Activated CD4-positive, alpha-beta T cell treated with anti-CD3 and anti-CD28 coated beads for 1 hour (primary cell): ENCODE results near the gene JMJD1C.
A peak's percentile ranks its signal among the peaks of the same experiment; 100 is the strongest.
"Not testable (repeated sequence)": the region's sequence is repeated elsewhere in the genome, so short reads cannot be mapped to it uniquely, and the experiment has no call there.

Experiments used
- DNase-seq: peaks from one replicate; pipeline ENCODE4 v3.0.0-alpha.2; 2020

JMJD1C gene

GRCh38 chr10:63157845-63158624, 307.7 kb downstream of the JMJD1C start:
- DNase-seq: no peak

DNA sequence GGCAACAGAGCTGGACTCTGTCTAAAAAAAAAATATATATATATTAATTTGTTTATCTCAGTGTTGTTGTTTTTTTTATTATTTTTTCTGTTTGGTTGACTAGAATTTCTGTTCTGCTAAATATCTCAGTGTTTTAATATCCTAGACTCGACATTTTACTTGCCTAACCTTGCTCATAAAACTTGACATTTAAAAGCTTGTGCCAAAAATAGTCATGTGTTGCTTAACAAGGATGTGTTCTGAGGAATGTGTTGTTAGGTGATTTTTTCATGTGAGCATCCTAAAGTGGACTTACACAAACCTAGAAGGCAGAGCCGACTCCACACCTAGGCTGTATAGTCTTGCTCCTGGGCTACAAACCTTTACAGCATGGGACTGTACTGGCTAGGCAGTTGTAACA, 309.5 kb downstream of the JMJD1C start:
- DNase-seq: no peak

DNA sequence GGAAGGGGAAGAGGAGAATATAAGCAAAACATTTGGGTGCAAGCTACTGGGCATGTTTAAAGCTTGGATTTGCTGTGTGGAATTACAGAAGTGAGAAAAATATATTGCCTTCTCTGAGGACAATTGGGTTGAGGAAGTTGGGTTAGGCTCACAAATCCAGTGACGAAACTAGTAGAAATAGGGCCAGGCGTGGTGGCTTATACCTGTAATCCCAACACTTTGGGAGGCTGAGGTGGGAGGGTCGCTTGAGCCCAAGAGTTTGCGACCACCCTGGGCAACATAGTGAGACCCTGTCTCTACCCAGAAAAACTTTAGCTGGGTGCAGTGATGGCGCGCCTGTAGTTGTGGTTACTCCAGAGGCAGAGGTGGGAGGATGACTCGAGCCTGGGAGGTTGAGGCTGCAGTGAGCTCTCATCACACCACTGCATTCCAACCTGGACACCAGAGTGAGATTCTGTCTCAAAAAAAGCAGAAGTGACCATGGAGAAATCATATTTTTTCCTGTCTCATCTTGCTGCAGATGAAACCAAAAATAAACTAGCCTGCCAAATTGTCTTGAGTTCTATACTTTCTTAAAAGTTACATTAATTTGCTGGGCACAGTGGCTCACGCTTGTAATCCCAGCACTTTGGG, 310.3 kb downstream of the JMJD1C start:
- DNase-seq: no peak

DNA sequence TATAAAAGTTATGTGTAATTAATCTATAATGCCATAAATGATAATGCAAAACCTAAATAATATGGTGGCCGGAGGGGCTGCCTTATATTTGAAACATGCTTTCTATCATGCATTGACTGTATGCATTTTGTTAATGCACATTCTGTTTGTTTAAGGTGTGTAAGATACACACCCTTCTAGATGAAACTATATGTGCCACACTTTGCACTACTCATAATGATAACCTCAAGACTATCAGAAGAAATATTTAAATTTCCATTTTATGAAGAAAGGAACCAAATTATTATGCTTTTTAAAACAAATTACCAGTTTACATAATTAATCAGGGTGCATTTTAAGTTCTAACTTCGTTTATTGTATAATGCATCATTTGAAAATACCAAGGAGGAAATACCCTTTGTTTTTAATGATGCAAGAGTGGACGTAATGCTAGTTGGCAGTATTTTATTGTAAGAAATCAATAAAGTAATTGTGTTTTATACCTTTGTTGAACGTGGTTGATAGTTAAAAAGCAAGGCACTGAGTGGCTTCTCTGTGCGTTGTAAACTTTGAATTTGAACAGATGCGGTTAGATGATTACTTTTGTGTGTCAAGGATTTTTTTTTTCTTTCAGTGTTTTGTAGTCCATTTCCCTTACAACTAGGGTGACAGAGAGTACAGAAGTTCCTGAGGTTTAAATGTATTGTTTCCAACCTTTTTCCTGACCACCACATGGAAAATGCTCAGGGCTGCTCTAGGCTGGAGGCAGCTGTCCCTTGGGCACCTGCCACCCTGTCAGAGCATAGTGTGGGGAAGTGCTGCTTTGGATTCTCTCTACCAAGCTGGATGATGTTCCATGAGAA, 311.0 kb downstream of the JMJD1C start:
- no peak for DNase-seq

DNA sequence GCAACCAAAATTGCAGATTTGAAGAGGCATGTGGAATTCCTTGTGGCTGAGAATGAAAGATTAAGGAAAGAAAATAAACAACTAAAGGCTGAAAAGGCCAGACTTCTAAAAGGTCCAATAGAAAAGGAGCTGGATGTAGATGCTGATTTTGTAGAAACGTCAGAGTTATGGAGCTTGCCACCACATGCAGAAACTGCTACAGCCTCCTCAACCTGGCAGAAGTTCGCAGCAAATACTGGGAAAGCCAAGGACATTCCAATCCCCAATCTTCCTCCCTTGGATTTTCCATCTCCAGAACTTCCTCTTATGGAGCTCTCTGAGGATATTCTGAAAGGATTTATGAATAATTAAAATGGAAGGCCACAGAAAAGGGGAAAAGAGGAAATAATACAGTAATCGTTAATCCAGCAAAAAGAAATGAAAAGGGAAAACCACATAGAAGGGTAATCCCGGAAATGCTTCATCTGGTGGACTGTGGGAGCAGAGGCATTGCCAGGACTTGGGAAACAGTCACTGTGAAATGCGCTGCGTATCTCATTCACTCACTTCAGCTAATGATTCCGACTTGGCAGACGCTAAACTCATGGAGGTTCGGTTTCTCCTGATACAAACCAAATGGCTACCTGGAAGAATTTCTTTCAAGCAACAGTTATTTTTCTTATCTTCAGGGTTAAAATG, 311.8 kb downstream of the JMJD1C start:
- DNase-seq: not testable (repeated sequence)

DNA sequence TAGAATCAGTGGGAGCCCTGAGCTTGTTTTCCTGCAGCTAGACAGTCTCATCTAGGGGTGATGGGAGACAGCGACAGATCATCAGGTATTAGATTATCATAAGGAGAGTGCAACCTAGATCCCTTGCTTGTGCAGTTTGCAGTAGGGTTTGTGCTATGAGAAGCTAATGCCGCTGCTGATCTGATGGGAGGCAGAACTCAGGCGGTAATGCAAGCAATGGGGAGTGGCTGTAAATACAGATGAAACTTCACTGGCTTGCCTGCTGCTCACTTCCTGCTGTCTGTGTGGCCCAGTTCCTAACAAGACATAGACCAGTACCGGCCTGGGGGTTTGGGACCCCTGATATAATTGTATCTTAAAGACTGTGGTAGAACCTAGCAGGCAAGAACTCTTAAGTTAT, 315.0 kb downstream of the JMJD1C start:
- DNase-seq: no peak

DNA sequence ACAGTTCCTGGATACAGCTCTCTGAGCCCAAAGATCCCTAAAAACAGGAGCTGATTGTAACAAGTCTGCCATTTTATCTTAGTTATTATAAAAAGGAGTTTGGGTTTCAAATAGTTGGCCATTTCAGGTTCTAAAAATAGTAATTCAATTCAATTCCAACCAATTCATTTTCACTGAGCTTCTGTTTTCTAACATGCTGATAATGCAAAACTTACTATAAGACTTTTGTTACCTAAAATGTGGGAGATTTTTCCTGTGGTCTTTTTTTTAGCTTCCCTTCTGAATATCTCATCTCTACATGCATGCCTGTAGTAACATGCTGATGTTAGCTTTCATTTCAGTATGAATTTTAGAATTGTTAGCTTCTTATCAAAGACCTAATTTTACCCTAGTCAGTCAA, 319.3 kb downstream of the JMJD1C start:
- DNase-seq: no peak

- no peak for DNase-seq
Observed at GRCh38 chr10:63145782-63146181, 320.0 kb downstream of the JMJD1C start.

- DNase-seq: no peak
Observed at GRCh38 chr10:63143987-63144386, 321.8 kb downstream of the JMJD1C start.

DNA sequence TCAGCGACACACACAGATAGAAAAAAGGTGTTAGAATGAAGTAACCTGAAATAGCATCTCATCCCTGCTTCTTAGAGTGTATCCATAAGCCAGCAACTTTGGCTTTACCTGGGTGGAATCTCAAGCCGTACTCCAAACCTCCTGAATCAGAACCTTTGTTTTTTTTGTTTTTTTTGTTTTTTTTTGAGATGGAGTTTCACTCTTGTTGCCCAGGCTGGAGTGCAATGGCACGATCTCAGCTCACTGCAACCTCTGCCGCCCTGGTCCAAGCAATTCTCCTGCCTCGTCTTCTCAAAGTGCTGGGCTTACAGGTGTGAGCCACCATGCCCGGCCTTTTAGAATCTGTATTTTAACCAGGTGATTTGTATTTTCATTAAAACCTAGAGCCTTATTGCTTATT, 323.6 kb downstream of the JMJD1C start:
- no peak for DNase-seq

- no peak for DNase-seq
Observed at GRCh38 chr10:63140077-63140476, 325.7 kb downstream of the JMJD1C start.

- no peak for DNase-seq
Observed at GRCh38 chr10:63137306-63137705, 328.5 kb downstream of the JMJD1C start.

DNA sequence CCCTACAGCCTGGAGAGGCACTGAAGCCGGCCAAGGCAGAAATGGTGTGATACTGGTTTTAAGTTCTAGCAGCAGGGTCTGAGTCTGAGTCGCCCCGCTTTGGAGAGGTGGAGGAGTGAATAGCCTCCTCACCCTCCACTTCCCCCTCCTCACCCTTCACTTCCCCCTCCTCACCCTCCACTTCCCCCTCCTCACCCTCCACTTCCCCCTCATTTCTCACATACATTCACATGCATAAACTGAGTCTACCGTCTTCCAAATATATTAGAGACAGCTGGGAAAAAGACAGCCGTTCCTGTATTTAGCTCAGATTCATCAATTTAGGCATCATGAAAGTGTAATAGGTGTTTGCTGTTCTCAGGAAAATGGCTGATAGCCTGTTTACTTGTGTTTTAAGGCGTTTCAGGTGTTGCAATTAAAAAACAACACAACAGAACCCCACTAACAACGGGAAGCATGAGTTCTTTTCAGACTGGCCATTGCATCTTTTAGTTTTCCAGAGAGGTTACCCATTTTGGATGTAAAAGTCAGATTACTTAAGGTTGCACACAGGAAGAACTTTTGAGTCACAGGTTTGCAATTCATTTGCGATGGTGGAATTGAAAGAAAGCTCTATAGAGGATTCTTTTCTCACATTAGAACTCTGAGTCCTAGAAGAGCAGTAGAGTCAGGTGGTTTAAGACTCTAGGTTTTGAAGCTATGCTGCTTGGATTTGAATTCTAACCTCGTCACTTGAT, 331.8 kb downstream of the JMJD1C start:
- DNase-seq: no peak

DNA sequence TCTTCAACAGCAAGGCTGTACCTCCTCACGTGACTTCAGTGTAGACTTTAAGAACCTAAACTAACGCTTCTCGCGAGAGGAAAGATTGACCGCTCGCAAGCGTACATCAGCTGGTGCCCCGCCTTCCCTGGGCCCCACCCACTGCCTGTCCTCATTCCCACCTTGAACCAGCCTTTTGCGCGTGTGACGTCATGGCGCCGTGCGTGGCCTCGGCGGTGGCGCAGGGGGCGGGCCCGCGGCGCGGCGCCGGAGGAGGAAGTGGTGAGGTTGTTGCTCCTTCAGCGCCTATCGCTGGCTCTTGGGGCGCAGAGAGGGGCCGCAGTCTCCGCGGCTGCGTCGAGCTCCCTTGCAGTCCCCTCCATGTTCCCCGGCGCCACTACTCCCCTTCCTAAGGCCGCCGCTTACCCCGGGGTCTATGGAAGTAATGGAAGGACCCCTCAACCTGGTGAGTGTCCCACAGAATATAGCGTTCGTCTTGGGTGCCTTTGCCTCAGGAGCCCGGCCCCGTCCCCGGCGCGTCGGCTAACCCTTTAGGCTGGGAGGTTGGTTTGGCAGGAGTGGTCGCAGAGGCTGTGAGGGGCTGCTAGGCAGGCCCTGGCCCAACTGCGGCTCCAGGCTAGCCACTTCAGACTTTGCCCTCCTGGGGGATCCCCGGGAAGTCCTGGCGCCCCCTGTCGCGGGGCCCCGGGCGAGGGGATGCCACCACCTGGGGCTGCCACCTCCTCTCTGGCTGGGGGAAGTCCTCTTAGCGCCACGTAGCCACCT, 332.5 kb downstream of the JMJD1C start, which contains the start of gene NRBF2:
NRBF2 (plus strand) TSS at position 273 of the 765 bp plus-strand sequence; CDS start at position 416, 143 bp downstream.
- DNase-seq: peak; percentile 94

DNA sequence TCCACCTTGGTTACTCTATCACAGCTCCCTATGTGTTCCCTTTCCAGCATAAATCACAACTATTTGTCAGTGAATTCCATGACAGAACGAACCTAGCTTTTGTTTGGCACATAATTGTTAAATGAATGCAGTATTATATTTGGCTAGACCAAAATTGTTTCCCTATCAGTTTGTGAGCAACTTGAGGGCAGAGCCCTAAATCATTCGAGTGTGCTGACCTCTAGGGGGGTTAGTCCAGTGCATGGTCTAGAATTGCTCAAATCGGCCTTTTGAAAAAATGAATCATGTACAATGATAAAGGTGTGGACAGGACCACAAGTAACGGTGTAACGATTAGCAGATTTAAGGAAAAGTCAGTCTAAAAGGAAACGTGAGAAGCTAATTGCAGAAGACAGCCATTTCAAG, 333.1 kb downstream of the JMJD1C start:
- DNase-seq: no peak

DNA sequence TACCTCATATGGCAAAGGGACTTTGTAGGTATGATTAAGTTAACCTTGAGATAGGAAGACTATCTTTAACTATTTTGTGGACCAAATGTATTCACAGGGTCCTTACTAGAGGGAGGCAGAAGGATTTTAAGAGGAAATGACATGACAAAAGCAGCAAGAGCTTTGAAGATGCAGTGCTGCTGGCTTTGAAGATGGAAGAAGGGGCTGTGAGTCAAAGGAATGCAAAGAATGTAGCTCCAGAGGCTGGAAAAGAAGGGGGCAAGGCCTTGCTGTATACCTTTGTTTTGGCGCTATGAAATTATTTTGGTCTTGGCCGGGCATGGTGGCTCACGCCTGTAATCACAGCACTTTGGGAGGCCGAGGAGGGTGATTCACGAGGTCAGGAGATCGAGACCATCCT, 335.9 kb downstream of the JMJD1C start:
- DNase-seq: no peak

DNA sequence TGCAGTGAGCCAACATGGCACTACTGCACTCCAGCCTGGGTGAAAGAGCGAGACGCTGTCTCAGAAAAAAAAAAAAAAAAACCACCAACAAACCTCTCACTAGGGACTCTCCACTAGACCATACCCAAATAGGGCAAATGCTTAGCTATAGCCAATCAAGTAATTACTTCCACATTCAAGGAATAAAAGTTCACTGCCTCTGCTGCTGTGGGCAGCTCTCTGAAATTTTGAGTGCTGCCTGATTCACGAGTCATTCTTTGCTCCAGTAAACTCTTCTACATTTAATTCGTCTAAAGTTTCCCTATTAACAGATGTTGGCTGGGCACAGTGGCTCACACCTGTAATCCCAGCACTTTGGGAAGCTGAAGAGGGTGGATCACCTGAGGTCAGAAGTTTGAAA, 337.3 kb downstream of the JMJD1C start:
- no peak for DNase-seq

- DNase-seq: no peak
Observed at GRCh38 chr10:63125459-63125858, 340.3 kb downstream of the JMJD1C start.

DNA sequence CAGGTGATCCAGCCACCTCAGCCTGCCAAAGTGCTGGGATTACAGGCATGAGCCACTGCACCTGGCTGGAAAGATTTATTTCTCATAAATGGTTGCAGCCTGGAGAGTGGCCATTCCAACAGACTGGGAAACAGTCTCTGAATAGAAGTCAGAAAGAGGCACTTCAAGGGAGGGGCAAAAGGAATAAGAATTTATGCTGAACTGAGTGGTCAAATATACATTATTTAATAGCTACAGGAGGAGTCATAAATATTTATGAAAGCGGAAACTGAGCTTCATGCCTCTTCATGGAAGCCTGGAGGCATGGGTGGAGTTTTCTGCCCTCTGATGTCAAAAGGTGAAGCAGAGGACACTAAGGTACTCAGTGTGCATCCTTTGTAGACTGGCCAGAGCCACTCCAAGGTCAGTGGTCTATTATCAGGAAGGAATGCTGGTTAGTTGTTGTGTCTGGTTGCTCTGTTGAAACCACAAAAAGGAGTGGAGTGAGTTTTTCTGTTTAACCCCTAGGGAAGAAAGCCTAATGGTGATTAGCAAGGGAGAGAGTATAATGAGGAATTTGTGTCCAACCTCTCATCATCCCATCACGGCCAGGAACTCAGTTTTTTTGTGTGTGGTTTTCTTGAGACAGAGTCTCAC, 341.9 kb downstream of the JMJD1C start:
- DNase-seq: no peak

GRCh38 chr10:63120554-63120953, 345.2 kb downstream of the JMJD1C start:
- DNase-seq: no peak

- no peak for DNase-seq
Observed at GRCh38 chr10:63119041-63119440, 346.7 kb downstream of the JMJD1C start.
